HG02938 (cell line): Measurements from ENCODE around the gene BMAL1.

Experiments
- ATAC-seq: cut with Tn5 transposase; IDR thresholded peaks from one replicate; pipeline ENCODE4 v1.9.1; 2021; ENCODE audit warnings: mild to moderate bottlenecking, moderate library complexity; ENCODE audit not compliant: unreplicated experiment

BMAL1 gene

DNA sequence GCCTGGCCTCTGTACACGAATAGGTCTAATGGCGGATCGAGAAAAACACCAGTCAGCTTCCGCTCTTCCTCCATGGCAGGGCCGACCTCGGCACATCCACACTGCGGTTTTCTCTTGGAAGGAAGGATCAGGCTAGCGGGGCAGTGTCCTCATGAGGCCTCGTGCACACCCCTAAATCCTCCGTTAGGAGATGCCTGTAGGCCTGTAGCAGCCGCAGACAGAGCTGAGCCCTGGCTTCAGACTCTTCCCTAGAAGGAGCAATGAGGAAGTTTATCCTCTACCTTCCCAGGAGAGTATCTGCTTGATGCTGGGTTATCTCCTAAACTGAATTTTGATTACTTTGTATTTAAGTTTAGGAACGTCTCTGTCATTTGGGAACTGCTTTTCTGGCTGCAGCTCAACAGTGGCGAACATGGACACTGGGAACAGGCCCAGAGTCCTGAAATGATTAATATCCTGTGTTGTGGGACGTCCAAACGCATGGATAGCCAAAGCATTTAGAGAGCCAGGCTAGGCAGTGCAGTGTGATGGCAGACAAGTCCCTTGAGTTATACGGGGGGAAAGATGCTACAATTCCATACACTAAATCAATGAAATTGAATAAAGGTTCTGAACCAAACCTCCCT lies 16.5 kb upstream of the BMAL1 start:
- ATAC-seq: no peak

DNA sequence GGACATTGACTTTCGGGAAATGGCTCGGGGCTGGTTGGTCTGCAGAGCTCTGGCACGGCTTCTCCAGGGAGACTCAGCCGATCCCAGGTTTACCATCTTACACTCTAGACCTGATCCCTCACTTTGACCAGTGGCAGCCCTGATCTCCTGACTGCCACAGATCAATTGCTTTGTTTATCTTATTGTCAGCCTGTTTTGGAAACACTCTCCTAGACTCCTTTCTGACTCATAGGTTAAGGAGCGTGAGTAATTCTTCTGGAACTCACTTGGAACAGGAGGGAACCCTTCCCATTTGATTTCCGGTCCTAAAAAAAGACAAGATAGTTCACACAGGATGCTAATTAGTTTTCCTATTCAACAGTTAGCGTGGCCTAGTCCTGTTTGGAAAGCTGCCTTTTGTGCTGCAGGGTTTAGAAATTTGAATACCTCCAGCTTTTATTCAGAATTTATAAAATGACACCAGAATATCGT lies 16.0 kb upstream of the BMAL1 start:
- no peak for ATAC-seq

DNA sequence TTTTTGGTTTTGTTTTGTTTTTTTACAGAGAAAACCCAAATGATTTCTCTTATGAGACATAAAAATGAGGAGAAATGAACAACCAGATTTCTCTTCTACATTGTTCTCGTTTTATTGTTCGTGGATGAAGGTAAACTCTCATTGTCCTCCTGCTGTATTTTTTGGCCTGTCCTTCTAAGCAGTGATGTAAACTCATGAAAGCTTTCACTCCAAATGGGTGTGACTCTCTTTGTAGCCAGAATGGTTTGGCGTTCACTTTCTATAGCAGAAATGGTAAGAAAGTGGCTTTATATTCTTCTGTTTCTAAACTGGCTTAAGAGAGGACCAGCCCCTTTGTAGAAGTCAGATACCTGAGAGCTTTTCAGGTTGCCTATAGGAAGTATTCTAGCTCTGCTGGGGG lies 15.5 kb upstream of the BMAL1 start:
- no peak for ATAC-seq

DNA sequence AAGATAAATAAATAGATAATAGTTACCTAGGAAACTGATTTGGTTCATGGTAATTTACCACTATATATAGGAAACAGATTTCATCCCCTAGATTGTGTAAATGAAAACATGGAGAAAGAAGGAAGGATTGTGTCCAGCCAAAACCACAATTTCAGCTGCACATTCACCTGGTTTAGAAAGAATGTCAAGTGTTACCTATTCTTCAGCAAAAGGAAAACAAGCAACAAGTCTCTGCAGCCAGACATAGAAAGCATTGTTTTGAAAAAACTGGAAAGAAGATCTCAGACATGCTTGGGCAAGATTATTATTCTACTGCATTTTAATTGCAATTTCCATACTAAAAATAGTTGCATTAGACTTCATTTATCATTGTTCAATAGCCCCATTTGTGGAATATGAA lies 8.8 kb upstream of the BMAL1 start:
- ATAC-seq: no peak

DNA sequence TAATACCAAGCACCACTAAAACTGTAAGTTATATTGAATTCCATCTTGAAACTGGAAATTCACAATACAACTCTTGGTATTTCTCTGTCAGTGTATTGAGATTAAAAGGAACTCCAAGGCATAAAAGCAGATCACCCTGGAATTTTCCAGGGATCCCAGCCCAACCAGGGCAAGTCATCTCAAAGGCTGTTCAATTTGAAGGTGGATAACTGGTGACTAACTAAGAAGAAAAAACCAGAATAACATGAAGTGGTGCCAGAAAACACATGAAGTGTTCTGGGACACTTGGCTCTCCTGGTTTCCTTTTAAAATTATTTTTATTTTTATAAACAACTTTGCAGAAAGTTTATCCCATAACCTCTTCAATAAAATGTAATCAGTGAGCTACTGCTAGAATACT lies 7.8 kb upstream of the BMAL1 start:
- no peak for ATAC-seq

DNA sequence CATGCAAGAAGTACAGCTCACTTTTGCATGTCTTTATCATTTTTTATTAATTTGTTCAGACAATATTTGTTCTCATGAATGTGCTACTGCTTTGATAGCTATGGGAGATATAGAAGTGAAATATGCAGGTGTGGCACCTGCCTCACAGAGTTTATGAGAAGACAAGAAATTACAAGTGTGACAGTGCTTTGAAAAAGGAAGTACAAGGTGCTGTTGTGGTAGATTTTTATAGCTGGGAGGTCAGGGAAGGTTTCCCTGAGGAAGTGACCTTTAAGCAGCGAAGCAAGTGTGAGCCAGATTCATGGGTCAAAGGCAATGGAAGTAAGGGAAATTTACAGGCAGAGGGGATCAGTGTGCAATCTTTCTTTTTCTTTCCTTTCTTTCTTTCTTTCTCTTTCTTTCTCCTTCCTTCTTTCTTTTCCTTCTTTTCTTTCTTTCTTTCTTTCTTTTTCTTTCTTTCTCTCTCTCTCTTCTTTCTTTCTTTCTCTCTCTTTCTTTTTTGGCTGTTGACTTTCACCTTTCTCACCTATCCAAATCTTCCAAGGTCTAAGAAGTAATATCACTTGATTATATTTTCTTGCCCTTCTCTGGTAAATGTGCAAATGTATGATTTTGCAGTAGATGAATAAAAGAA lies 6.4 kb upstream of the BMAL1 start:
- ATAC-seq: no peak

DNA sequence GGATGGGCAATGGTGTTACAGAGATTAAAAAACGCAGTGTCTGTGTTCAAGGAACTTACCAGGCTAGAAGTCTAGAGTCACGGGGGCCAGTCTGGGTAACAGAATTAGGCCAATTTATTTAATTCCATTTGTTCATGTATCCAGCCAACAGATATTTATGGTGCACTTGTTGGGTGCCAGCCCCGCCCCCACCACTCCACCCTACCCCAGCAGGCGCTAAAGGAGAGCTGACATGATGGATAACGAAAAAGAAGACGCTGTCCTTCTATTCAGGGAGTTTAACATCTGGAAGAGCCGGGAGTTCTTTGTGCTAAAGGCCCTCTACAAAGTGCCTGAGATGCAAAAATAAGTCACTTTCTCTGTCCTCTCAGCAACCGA lies 1.1 kb upstream of the BMAL1 start:
- no peak for ATAC-seq

DNA sequence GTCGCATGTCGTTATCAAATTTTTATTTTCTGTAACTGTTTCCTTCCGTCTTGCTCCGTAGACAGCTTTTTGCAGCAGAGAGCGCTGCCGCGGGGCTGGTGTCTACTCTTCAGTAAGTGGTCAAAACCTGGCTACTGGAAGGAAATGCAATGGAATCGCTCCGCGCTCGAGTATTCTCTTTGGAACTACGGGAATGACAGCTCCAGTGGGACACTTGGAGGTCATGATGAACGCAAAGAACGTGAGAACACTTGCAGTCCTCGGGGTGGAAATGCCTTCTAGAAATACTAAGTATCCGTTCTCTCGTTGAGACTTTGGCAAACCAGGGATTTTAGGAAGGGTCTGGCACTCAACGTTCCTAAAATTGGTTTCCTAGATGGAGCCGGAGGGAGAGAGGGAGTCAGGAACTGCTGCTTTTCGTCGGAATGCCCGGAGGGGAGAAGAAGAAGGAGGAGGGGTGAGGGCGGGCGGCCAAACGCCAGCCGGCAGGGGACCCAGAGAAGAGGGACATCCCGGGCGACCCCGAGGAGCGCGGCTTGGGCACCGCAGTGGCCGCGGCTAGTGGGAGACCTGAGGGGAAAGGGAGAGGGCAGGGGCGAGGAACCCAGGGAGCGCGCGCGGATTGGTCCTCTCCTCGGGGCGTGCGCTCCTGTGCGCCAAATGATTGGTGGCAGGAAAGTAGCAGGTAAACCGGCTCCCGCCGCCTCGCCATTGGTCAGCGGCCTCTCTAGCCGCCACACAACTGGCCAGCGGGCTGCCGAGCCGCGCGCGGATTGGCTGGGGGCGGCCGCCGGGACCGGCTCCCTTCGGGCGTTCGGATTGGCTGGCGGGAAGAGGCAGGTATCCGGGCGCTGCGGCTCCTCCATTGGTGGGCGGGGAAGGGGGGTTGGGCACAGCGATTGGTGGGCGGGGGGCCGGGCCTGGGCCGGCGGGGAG lies 490 bp upstream of the BMAL1 start:
- ATAC-seq: peak; percentile 92

DNA sequence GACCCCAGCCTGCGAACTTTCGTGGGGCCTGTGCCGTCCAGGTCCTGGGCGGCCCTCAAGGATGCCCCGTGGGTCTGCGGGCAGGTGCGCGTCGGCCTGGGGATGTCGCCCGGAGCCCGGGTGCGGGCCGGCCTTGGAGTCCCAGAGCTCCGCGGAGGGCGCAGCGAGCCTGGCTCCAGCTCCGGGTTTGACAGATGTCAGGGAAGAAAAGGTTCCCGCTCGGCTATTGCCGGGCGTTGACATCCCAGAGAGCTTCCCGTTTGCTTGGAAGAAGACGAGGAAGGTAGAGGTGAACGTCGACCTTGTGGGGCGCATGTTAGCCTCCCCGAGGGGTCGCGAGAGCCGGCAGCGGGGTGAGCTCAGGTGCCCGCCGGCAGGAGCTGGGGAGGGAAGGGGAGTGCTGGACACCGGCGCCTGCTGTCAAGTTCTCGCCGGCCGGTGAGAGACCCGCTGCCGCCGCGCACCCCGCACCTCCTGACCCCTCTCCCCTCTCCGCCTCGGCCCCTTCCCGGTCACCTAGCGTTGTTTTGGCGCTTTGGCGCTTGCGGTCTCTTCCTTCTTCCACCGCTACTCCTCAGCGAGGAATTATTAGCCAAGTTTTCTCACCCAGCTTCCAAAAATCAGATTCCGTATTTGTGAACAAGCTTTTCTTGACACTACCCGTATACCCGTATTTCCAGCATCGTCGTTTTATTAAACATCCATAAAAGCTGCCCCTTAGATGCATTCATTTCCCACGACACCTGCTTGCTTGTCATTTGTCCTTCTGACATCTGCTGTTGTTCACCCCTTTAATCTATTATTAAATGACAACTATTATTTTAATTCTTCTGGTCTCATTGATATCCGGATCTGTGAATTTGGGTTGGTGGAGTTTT lies 1.3 kb downstream of the BMAL1 start:
- peak; percentile 7 for ATAC-seq

DNA sequence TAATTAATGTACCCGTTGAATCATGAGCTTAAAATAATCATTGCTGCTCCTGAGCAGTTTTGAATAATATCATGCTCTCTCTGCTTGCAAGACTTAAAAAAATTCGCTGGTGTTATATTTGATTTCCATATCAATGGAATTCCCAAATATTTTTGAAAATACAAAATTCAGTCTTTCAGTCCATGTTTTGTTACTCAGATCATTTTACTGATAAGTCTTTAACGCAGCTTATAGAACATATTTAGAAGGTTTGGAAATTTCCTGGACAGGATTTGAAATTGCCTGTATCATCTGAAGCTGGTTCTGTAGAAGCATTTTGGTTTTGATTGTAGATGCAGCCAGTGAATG lies 1.9 kb downstream of the BMAL1 start:
- ATAC-seq: no peak

DNA sequence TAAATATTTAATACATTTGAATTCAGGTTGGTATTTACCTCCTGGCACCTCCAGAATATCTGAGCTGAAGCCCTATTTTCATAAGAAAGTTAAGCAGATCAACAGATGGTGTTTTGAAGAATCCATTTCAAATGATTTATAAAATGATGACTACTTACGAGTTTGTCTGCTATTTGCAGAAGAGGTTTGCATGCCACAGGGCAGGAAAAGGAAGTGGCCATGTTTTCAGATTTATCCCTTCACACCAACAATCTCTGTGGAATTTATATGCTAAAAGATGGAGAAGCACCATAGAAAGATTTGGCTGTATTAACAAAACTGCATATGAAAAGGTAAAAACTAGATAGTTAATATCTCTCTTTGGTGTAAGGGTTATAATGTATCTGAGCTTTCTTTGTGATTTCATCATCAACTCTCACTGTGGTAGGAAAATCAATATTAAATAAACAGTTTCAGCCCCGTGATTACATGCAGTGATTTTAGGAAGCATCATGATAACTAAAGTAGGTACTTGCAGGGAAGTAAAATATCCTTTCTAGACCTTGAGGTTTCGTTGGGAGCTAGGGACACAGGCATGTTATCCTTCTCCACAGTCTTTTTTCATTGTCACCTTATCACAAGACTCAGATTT lies 2.6 kb downstream of the BMAL1 start:
- no peak for ATAC-seq

DNA sequence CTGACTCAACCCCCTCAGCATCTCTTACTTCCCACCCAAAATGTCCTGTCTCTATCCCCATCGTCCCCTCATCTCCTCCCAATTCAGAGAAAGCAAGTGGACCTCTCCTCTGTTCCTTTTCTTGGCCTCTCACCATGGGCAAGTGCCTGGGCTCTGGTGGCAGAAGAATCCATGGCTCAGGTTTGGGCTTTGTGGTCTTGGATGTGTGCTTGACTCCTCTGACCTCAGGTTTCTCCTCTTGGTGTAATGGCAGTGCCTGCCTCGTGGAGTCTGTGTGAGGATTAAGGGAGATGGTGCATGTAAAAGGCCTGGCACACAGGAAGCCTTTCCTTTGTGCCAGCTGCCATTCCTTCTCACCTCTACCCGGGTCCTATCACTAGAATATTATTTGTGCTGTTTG lies 3.2 kb downstream of the BMAL1 start:
- ATAC-seq: no peak

DNA sequence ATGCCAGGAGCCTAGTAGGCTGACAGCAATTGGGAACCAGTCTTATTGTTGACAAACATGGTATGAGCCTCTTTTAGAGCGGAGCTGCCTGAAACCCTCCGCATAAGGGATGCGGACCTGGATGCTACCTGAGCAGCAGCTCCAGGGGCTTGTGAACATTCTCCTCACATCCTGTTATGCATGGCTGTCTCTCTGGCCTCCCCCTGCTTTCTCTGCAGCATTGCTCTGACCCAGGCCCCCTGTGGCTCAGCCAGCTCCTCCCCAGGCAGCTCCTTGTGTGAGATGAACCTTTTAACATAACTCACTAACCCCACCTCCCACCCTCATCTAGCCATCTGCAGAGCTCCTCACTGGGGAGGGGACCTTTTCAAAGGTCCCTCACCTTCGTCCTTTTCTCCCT lies 6.0 kb downstream of the BMAL1 start:
- no peak for ATAC-seq

DNA sequence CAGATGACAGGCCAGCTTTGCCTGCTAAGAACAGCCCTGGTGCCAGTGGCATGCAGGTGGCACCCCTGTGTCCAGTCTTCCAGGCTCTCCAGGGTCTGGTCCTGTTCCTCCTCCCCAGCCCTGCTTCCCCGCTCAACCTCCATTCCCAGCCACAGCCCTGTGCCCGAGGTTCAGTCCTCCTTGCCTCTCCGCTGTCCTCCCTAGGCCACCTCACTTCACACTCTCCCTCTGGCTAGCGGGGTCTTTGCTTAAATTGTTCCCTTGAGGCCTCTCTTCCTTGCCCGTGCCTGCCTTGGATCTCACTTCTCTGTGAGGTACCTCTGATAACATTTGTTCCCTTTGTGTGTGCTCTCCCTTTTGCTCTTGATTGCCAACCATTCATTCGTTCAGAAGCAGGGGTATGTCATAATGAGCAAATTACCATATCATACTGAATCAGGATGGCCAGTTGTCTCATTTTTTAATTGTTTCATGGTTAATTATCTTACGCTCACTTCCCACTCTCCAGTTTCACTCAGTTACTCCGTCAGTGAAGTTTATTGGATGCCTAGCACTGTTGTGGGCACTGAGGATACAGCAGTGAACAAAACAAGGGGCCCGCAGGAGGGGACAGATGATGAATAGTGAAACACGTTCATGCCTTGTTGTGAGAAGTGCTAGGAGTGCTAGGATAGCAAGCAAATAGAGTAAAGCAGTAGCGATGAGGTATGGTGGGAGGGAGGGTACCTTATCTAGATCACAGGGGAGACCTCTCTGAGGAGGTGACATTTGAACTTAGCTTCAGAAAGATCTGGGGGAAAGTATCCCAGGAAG lies 7.4 kb downstream of the BMAL1 start:
- ATAC-seq: no peak

DNA sequence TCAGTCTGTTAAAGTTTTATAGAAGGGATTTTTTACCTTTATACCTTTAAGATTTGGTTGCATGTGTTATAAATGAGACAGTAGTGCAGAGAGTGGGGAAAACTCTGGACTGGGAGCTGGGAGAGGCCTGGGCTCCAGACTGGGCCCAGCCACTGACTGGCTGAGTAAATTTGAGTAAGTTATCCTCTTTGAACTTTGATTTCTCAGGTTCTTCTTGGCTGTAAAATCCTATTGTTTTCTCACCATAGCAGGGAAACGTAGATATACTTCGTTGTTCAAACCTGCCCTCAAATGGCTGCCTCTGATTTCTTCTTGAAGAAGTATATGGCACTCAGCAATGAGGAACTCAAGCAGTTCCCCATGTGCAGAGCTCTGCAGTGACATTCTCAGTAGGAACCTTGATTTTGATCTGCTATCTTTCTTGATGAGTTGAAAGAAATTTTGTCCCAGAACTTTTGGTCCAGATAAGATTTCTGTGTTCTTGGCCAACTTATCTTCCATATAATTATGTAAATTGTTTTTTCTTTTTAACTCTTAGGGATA lies 8.8 kb downstream of the BMAL1 start:
- no peak for ATAC-seq

DNA sequence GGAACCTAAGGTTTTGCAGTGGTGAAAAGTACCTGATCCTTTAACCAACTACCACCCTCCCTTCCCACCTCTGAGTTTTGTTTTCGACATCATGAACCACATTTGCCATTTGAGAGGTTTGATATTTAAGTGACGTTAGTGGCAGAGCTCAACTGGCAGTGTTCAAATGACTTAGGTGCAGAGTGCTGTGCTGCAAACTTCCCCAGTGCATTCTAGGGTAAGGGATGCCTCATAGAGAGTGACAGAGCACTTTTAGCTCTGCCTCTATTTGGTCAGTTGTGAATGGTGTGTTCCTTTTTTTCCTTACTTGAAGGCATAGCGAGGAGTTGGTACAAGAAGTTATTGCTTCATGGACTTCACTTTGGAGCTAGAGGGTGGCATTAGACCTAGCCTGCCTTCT lies 9.4 kb downstream of the BMAL1 start:
- ATAC-seq: no peak

DNA sequence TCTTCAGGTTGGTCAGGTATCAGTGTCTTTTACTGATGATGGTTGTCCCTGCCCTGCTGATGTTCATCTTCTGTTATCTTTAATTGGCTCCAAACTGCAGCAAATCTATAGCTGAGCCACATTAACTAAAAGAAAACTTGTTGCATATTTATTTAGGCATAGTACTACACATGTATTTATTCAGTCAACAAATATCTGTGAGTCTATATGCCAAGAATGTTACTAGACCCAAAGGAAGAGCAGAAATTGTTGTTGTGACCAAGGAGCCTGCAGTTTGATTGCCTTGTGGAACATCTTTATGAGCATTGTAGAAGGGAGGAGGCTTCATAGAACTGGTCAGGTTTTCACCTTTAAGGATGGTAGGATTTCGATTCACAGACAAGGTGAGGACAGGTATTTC lies 10.1 kb downstream of the BMAL1 start:
- no peak for ATAC-seq

DNA sequence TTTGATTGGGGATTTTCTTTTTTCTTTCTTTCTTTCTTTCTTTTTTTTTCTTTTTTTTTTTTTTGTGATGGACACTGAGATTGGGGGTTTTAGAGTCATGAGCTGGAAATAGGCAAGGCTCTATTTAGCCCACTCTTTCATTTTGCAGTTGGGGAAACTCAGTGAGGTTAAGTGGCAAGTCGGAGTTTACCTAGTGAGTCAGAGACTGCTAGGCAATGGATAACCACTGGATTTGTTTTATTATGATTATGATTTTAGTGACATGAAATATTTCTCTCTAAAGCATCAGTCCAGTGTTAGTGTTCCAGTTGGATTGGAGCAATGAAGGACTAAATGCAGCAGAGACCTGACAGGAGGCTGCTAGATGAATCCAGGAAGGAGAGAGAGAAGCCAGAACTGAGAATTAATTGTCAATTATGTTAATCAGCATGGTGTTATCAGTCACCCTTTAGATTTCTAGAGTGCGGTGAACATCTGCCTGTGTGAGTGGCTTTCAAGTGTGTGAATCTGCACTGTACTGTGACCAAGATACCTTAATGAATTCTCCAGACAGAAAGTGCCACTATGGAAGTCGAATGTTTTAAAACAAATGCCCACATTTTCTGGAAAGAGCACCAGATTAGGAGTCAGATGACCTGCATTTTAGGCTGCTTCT lies 10.9 kb downstream of the BMAL1 start:
- no peak for ATAC-seq

DNA sequence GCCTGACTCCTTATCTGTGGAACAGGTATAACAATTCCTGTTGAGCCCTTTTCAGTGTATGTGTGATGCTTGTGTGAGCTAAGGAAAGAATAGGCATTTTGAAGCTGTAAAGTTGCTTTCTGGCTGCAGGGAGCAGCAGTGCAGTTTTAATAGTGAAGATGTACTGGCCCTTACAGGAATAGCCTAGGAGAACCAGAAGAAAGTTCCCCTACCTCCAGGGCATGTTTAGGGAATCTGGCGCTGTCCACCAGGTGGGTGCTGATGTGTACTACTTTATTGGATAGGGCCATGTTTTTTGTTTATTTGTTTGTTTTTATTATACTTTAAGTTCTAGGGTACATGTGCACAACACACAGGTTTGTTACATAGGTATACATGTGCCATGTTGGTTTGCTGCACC lies 11.5 kb downstream of the BMAL1 start:
- ATAC-seq: no peak
